ENCODE measurements around the gene FRAS1. TPM values are rescaled to one million over a fixed set of nuclear protein-coding genes. Genes with fewer than 3 reads are reported as not detected.

The FRAS1 gene
- total and polyA plus RNA-seq, 2 of the 8 experiments (the other 6 are each of a cell fraction or from before 2014, with no cell fraction given) = 38.5 to 109 TPM

GRCh38 chr4:78168029-78168428 is 110.9 kb downstream of the FRAS1 start:
- no peaks in the 10 kb centered on the region for H3K9me3 ChIP-seq (ENCODE audit: insufficient read depth in 2 of 2, low read depth in 1 of 2, low read length in 1 of 2)
- CTCF ChIA-PET (ENCODE audit: partially characterized antibody) = interaction anchor here (0.8 to 1.4 kb wide), 4 partner anchors 9 to 109 kb away, joined by 3 to 6 read pairs (median 4); no protein-coding TSS in a partner anchor

More at GRCh38 chr4:78168029-78168428, 110.9 kb downstream of the FRAS1 start:
- no peak overlapping the region for H3K14ac ChIP-seq (ENCODE audit: insufficient read length)
- H3K18ac ChIP-seq (ENCODE audit: extremely low read depth, low read length) = no peak overlapping the region
- no peak overlapping the region for H3K27ac ChIP-seq (ENCODE audit: low read depth, low read length)
- DNase-seq (ENCODE audit: low read depth in 1 of 2, low spot score in 2 of 2) (no peak), FAIRE-seq (no peak)
- no peak overlapping the region for H4K8ac ChIP-seq (ENCODE audit: extremely low read depth, insufficient read depth, low read length)
- H3K79me1 ChIP-seq (ENCODE audit: low read depth, low read length) = no peaks in the 10 kb centered on the region; the same call in 1 of the 2 replicates
- no peak overlapping the region for H2BK12ac ChIP-seq (ENCODE audit: low read depth, low read length)
- no peaks in the 10 kb centered on the region for H3K23me2 ChIP-seq (ENCODE audit: low read depth, low read length)
- H3K56ac ChIP-seq (replicated peaks; ENCODE audit: insufficient read length, low read depth, low read length) = no peak overlapping the region
- H3K36me3 ChIP-seq (ENCODE audit: control insufficient read depth in 2 of 4, insufficient read depth in 4 of 4, low read length in 3 of 4) = no peaks in the 10 kb centered on the region
- WGBS, 2 experiments (ENCODE audit: extremely low coverage in 1 of 2, insufficient coverage in 1 of 2, insufficient read length in 1 of 2, insufficient replicate concordance in 2 of 2, low coverage in 1 of 2, low lambda C conversion rate in 2 of 2, missing lambda C conversion rate in 1 of 2) = 85% methylated on average over 3 of the region's 3 CpGs; no CpG with 5 or more reads in 1 of the 2 experiments
- H2BK15ac ChIP-seq (ENCODE audit: low read length) = no peak overlapping the region
- no peak overlapping the region for H3K9ac ChIP-seq (replicated peaks in 1 of 4; ENCODE audit: extremely low read depth in 1 of 4, low read depth in 3 of 4, low read length in 3 of 4)
- no peak overlapping the region for H2BK120ac ChIP-seq (replicated peaks; ENCODE audit: low read depth, low read length)
- no peak for TF ChIP-seq CBX5 (IDR thresholded peaks at IDR 0.05; ENCODE audit: low read depth, low read length)
- H4K5ac ChIP-seq (ENCODE audit: insufficient read length, low read depth, low read length) = no peak overlapping the region
- H4K91ac ChIP-seq (replicated peaks; ENCODE audit: insufficient read length, low read length) = no peak overlapping the region
- peaks cover 0 to 28% (median 10%) of the 10 kb centered on the region in 4 experiments; a peak in 4 of 7 replicates for H3K4me1 ChIP-seq (replicated peaks in 1 of 4; ENCODE audit: control insufficient read depth in 3 of 4, insufficient read depth in 4 of 4, low read length in 3 of 4)
- no peak overlapping the region for H2BK20ac ChIP-seq (ENCODE audit: low read length)
- POLR2A ChIA-PET (ENCODE audit: partially characterized antibody) = interaction anchor here (1.2 to 1.6 kb wide), 3 partner anchors 17 to 111 kb away, joined by 3 to 4 read pairs (median 3); partner anchors contain the start of gene FRAS1
- H3K4me3 ChIP-seq (ENCODE audit: extremely low read depth in 1 of 4, insufficient read depth in 2 of 4, low read depth in 3 of 4, low read length in 4 of 4) = no peak overlapping the region
- peaks cover 2 to 6% of the 10 kb centered on the region in 2 experiments for H4K20me1 ChIP-seq (replicated peaks in 1 of 2; ENCODE audit: control insufficient read depth in 1 of 2, insufficient read depth in 2 of 2, low read length in 2 of 2)
- no peak overlapping the region for H3K23ac ChIP-seq (ENCODE audit: insufficient read length)
- H2AFZ ChIP-seq (ENCODE audit: low read length) = no peak overlapping the region
- no peak overlapping the region for H2AK5ac ChIP-seq (ENCODE audit: low read depth, low read length)
- no peak overlapping the region for H3K4ac ChIP-seq (replicated peaks; ENCODE audit: insufficient read length, low read depth, low read length)
- no peak overlapping the region for H3K4me2 ChIP-seq (ENCODE audit: insufficient read depth in 1 of 2, low read depth in 2 of 2, low read length in 2 of 2)
- peaks cover 2 to 98% of the 10 kb centered on the region in 2 experiments; a peak in 3 of 4 replicates for H3K79me2 ChIP-seq (ENCODE audit: control insufficient read depth in 1 of 2, insufficient read depth in 2 of 2, low read length in 2 of 2)
- H2BK5ac ChIP-seq (ENCODE audit: low read depth, low read length) = no peak overlapping the region
- no peaks in the 10 kb centered on the region for H3K27me3 ChIP-seq (replicated peaks in 1 of 4; ENCODE audit: control insufficient read depth in 3 of 4, extremely low read depth in 1 of 4, insufficient read depth in 3 of 4, low read length in 3 of 4)

Data from H1 (cell line).